GM23338 (cell line): ENCODE results near the gene HNRNPUL2. TPM values are rescaled to one million over a fixed set of nuclear protein-coding genes. Genes with fewer than 3 reads are reported as not detected.
A peak's percentile ranks its signal among the peaks of the same experiment; 100 is the strongest.

Experiments
- ATAC-seq: fragments of 200-7000 bp; cut with Tn5 transposase; 3 replicates; pipeline ENCODE4 v1.9.1; 2020
- DNase-seq: peaks from one replicate; pipeline ENCODE4 v3.0.0-alpha.2; 2015; ENCODE audit warnings: low spot score
- H2AFZ ChIP-seq: fragments of 200-600 bp; sonication (generic); 2 replicates; pipeline ENCODE4 v1.8.0; 2016; ENCODE audit warnings: antibody characterized with exemption, mild to moderate bottlenecking, moderate library complexity
- H3F3A ChIP-seq: fragments of 200-600 bp; sonication (generic); replicated peaks from 2 replicates; pipeline ENCODE4 v1.8.0; 2017; ENCODE audit warnings: antibody characterized with exemption, mixed run types, low read depth
- H3K27ac ChIP-seq: fragments of 200-600 bp; sonication (generic); 2 replicates; pipeline ENCODE4 v1.6.1; 2016; ENCODE audit warnings: low read depth
- H3K27me3 ChIP-seq: fragments of 200-600 bp; sonication (generic); 2 replicates; pipeline ENCODE4 v1.8.0; 2016; ENCODE audit warnings: mild to moderate bottlenecking, mixed run types, moderate library complexity; ENCODE audit not compliant: insufficient read depth
- H3K36me3 ChIP-seq: fragments of 200-600 bp; sonication (generic); 2 replicates; pipeline ENCODE4 v1.8.0; 2016; ENCODE audit warnings: mild to moderate bottlenecking; ENCODE audit not compliant: insufficient read depth
- H3K4me1 ChIP-seq: fragments of 200-600 bp; sonication (generic); 2 replicates; pipeline ENCODE4 v1.8.0; 2016; ENCODE audit warnings: mild to moderate bottlenecking, moderate library complexity; ENCODE audit not compliant: insufficient read depth
- H3K4me2 ChIP-seq: fragments of 200-600 bp; sonication (generic); 2 replicates; pipeline ENCODE4 v1.7.1; 2017; ENCODE audit warnings: mixed run types
- H3K4me3 ChIP-seq: fragments of 200-600 bp; sonication (generic); 2 replicates; pipeline ENCODE4 v1.6.1; 2016; ENCODE audit warnings: mixed run types
- H3K79me2 ChIP-seq: fragments of 200-600 bp; sonication (generic); replicated peaks from 2 replicates; pipeline ENCODE4 v1.8.0; 2017; ENCODE audit warnings: mild to moderate bottlenecking; ENCODE audit not compliant: insufficient read depth
- H3K9me2 ChIP-seq: fragments of 200-600 bp; sonication (generic); 2 replicates; pipeline ENCODE4 v1.8.0; 2017; ENCODE audit not compliant: insufficient read depth
- H4K20me1 ChIP-seq: fragments of 200-600 bp; sonication (generic); replicated peaks from 2 replicates; pipeline ENCODE4 v1.8.0; 2017; ENCODE audit warnings: mild to moderate bottlenecking; ENCODE audit not compliant: insufficient read depth
- H3K27ac Mint-ChIP-seq: 2 replicates; pipeline ENCODE4 v1.8.0; 2020; ENCODE audit warnings: inconsistent platforms, mild to moderate bottlenecking, moderate library complexity, mixed read lengths
- H3K27me3 Mint-ChIP-seq: 3 replicates; pipeline ENCODE4 v1.8.0; 2022; ENCODE audit warnings: low read depth, mild to moderate bottlenecking, moderate library complexity, mixed read lengths, inconsistent platforms; ENCODE audit not compliant: insufficient read depth, poor library complexity
- H3K36me3 Mint-ChIP-seq: 3 replicates; pipeline ENCODE4 v1.8.0; 2021; ENCODE audit warnings: low read depth, mild to moderate bottlenecking, inconsistent platforms, moderate library complexity, mixed read lengths
- H3K4me1 Mint-ChIP-seq: 3 replicates; pipeline ENCODE4 v1.8.0; 2020; ENCODE audit warnings: mild to moderate bottlenecking, inconsistent platforms, mixed read lengths
- H3K4me3 Mint-ChIP-seq: 3 replicates; pipeline ENCODE4 v1.8.0; 2021; ENCODE audit warnings: moderate library complexity, mild to moderate bottlenecking, inconsistent platforms, mixed read lengths
- H3K9me3 Mint-ChIP-seq: 3 replicates; pipeline ENCODE4 v1.8.0; 2020; ENCODE audit warnings: moderate library complexity, mild to moderate bottlenecking, inconsistent platforms, mixed read lengths
- CREB1 ChIP-seq: fragments of 250-450 bp; sonication (Bioruptor Pico); IDR thresholded peaks from 2 replicates; pipeline ENCODE4 v1.5.0; 2020; ENCODE audit warnings: low read depth, mild to moderate bottlenecking, moderate library complexity
- EZH2 ChIP-seq: fragments of 200-600 bp; sonication (generic); IDR thresholded peaks from one replicate; pipeline ENCODE4 v1.8.0; 2017; ENCODE audit warnings: antibody characterized with exemption, mild to moderate bottlenecking, low read depth; ENCODE audit not compliant: unreplicated experiment
- EZH2phosphoT487 ChIP-seq: fragments of 200-600 bp; sonication (generic); IDR thresholded peaks from one replicate; pipeline ENCODE4 v1.8.1; 2018; ENCODE audit warnings: antibody characterized with exemption; ENCODE audit not compliant: unreplicated experiment
- JUNB ChIP-seq: IDR thresholded peaks from one replicate; pipeline ENCODE4 v1.6.1; 2016; ENCODE audit warnings: antibody characterized with exemption; ENCODE audit not compliant: unreplicated experiment
- NANOG ChIP-seq: IDR thresholded peaks from 2 replicates; pipeline ENCODE4 v1.6.1; 2016; ENCODE audit warnings: antibody characterized with exemption, borderline replicate concordance
- POLR2AphosphoS5 ChIP-seq: IDR thresholded peaks from 2 replicates; pipeline ENCODE4 v1.6.1; 2016; ENCODE audit warnings: antibody characterized with exemption, low read depth
- STAT1 ChIP-seq: IDR thresholded peaks from one replicate; pipeline ENCODE4 v1.6.1; 2016; ENCODE audit warnings: antibody characterized with exemption; ENCODE audit not compliant: unreplicated experiment
- ZNF114 ChIP-seq: fragments of 250-450 bp; sonication (Bioruptor Pico); IDR thresholded peaks from 2 replicates; pipeline ENCODE4 v1.5.0; 2020; ENCODE audit warnings: mild to moderate bottlenecking, moderate library complexity
- ZNF331 ChIP-seq: fragments of 250-450 bp; sonication (Bioruptor Pico); IDR thresholded peaks from 2 replicates; pipeline ENCODE4 v1.5.0; 2020; ENCODE audit warnings: low read depth, mild to moderate bottlenecking, moderate library complexity
- polyA plus RNA-seq: library from polyadenylated mRNA; unstranded; fragments of >200 nt; fragmentation: Nextera tagmentation; extraction: Ambion mirVana; gene quantifications from 2 replicates; pipeline ENCODE4 v1.2.1, GENCODE V29; 2016
- total RNA-seq: library from RNA; depleted of rRNA; stranded (reverse); fragments of >200 nt; shearing (Covaris generic); gene quantifications from 2 replicates; pipeline ENCODE4 v1.2.3, GENCODE V29; 2014
- TF ChIP-seq, protein P1 (sequence below): IDR thresholded peaks from 2 replicates; pipeline ENCODE4 v1.6.1; 2016; ENCODE audit warnings: antibody characterized with exemption
- TF ChIP-seq, protein P2 (sequence below): IDR thresholded peaks from one replicate; pipeline ENCODE4 v1.6.1; 2018; ENCODE audit warnings: antibody characterized with exemption; ENCODE audit not compliant: unreplicated experiment
- TF ChIP-seq, protein P3 (sequence below): fragments of 250-450 bp; sonication (Bioruptor Pico); IDR thresholded peaks from 2 replicates; pipeline ENCODE4 v1.5.0; 2020; ENCODE audit warnings: mild to moderate bottlenecking, moderate library complexity
- TF ChIP-seq, protein P4 (sequence below), 2 experiments: fragments of 200-600 bp in 1 of 2; sonication (generic) in 1 of 2; conservative IDR thresholded peaks; 2 replicates each; pipeline versions ENCODE4 v1.5.1 to v1.6.1; 2016 to 2017; ENCODE audit warnings: antibody characterized with exemption in 2 of 2, low read depth in 2 of 2, mild to moderate bottlenecking in 2 of 2, moderate library complexity in 1 of 2

Gene HNRNPUL2
- total and polyA plus RNA-seq, 2 experiments from 2014 or later, result 9.4 to 18.3 TPM

DNA sequence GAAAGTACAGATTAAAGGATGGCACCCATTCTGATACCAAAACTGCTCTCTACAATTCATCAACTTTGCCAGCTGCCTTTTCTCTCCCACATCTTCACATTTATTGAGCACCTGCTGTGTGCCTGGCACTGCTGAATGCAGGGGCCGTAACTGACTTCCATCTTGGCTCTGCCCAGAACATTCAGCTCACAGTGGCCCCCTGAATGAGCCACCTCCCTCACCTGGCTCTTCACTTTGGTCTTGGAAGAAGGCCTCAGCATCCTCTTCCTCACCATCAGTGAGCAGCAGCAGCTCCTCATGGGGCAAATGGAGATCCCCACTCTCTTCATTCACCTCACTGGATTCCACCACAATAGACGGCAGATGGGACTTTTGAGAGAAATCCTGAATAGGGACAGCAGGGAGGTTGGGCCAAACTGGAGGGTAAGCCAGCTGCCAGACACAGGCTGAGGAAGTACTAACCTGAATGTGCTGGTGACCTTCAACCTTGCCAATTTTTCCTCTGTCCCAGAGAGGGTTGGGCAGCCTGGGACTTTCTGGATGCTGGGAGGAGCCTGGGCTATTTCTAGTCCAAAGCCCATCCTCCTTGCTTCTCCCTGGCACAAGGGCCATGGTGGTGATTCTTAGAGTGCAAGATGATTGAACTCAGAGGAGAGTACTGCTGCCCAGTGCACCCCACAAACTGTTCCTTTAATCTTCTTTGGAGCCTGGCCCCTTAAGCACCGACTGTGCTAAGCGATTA, 57.7 kb downstream of the HNRNPUL2 start:
- Histone ChIP-seq H3K9me2 (no peaks in the 10 kb centered on the region), H3K4me3 (no peak overlapping the region; the same call in 1 of the 2 replicates), H3K4me2 (no peak overlapping the region), H2AFZ (no peak overlapping the region), H3K4me1 (peaks cover 31% of the 10 kb centered on the region), H3F3A (peaks cover 54% of the 10 kb centered on the region), H4K20me1 (peaks cover 15% of the 10 kb centered on the region), H3K36me3 (peaks cover 7% of the 10 kb centered on the region), H3K27me3 (no peaks in the 10 kb centered on the region), H3K79me2 (peaks cover 46% of the 10 kb centered on the region), H3K27ac (peak overlapping the region; percentile 92)
- DNase-seq (peak; percentile 47), ATAC-seq (no peak)
- H3K36me3 Mint-ChIP-seq, result peaks cover 54% of the 10 kb centered on the region
- H3K27me3 Mint-ChIP-seq, result peaks cover 27% of the 10 kb centered on the region
- H3K9me3 Mint-ChIP-seq, result no peaks in the 10 kb centered on the region; the same call in none of the 3 replicates
- TF ChIP-seq STAT1 (no peak), ZNF114 (no peak), ZNF331 (no peak), EZH2 (no peak), EZH2phosphoT487 (no peak), NANOG (no peak), JUNB (no peak), POLR2AphosphoS5 (no peak), CREB1 (CRISPR knock-in tag) (no peak)
- TF ChIP-seq, protein P1, sequence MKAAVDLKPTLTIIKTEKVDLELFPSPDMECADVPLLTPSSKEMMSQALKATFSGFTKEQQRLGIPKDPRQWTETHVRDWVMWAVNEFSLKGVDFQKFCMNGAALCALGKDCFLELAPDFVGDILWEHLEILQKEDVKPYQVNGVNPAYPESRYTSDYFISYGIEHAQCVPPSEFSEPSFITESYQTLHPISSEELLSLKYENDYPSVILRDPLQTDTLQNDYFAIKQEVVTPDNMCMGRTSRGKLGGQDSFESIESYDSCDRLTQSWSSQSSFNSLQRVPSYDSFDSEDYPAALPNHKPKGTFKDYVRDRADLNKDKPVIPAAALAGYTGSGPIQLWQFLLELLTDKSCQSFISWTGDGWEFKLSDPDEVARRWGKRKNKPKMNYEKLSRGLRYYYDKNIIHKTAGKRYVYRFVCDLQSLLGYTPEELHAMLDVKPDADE, result no peak
- TF ChIP-seq, protein P2, sequence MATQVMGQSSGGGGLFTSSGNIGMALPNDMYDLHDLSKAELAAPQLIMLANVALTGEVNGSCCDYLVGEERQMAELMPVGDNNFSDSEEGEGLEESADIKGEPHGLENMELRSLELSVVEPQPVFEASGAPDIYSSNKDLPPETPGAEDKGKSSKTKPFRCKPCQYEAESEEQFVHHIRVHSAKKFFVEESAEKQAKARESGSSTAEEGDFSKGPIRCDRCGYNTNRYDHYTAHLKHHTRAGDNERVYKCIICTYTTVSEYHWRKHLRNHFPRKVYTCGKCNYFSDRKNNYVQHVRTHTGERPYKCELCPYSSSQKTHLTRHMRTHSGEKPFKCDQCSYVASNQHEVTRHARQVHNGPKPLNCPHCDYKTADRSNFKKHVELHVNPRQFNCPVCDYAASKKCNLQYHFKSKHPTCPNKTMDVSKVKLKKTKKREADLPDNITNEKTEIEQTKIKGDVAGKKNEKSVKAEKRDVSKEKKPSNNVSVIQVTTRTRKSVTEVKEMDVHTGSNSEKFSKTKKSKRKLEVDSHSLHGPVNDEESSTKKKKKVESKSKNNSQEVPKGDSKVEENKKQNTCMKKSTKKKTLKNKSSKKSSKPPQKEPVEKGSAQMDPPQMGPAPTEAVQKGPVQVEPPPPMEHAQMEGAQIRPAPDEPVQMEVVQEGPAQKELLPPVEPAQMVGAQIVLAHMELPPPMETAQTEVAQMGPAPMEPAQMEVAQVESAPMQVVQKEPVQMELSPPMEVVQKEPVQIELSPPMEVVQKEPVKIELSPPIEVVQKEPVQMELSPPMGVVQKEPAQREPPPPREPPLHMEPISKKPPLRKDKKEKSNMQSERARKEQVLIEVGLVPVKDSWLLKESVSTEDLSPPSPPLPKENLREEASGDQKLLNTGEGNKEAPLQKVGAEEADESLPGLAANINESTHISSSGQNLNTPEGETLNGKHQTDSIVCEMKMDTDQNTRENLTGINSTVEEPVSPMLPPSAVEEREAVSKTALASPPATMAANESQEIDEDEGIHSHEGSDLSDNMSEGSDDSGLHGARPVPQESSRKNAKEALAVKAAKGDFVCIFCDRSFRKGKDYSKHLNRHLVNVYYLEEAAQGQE, result no peak
- TF ChIP-seq, protein P3, sequence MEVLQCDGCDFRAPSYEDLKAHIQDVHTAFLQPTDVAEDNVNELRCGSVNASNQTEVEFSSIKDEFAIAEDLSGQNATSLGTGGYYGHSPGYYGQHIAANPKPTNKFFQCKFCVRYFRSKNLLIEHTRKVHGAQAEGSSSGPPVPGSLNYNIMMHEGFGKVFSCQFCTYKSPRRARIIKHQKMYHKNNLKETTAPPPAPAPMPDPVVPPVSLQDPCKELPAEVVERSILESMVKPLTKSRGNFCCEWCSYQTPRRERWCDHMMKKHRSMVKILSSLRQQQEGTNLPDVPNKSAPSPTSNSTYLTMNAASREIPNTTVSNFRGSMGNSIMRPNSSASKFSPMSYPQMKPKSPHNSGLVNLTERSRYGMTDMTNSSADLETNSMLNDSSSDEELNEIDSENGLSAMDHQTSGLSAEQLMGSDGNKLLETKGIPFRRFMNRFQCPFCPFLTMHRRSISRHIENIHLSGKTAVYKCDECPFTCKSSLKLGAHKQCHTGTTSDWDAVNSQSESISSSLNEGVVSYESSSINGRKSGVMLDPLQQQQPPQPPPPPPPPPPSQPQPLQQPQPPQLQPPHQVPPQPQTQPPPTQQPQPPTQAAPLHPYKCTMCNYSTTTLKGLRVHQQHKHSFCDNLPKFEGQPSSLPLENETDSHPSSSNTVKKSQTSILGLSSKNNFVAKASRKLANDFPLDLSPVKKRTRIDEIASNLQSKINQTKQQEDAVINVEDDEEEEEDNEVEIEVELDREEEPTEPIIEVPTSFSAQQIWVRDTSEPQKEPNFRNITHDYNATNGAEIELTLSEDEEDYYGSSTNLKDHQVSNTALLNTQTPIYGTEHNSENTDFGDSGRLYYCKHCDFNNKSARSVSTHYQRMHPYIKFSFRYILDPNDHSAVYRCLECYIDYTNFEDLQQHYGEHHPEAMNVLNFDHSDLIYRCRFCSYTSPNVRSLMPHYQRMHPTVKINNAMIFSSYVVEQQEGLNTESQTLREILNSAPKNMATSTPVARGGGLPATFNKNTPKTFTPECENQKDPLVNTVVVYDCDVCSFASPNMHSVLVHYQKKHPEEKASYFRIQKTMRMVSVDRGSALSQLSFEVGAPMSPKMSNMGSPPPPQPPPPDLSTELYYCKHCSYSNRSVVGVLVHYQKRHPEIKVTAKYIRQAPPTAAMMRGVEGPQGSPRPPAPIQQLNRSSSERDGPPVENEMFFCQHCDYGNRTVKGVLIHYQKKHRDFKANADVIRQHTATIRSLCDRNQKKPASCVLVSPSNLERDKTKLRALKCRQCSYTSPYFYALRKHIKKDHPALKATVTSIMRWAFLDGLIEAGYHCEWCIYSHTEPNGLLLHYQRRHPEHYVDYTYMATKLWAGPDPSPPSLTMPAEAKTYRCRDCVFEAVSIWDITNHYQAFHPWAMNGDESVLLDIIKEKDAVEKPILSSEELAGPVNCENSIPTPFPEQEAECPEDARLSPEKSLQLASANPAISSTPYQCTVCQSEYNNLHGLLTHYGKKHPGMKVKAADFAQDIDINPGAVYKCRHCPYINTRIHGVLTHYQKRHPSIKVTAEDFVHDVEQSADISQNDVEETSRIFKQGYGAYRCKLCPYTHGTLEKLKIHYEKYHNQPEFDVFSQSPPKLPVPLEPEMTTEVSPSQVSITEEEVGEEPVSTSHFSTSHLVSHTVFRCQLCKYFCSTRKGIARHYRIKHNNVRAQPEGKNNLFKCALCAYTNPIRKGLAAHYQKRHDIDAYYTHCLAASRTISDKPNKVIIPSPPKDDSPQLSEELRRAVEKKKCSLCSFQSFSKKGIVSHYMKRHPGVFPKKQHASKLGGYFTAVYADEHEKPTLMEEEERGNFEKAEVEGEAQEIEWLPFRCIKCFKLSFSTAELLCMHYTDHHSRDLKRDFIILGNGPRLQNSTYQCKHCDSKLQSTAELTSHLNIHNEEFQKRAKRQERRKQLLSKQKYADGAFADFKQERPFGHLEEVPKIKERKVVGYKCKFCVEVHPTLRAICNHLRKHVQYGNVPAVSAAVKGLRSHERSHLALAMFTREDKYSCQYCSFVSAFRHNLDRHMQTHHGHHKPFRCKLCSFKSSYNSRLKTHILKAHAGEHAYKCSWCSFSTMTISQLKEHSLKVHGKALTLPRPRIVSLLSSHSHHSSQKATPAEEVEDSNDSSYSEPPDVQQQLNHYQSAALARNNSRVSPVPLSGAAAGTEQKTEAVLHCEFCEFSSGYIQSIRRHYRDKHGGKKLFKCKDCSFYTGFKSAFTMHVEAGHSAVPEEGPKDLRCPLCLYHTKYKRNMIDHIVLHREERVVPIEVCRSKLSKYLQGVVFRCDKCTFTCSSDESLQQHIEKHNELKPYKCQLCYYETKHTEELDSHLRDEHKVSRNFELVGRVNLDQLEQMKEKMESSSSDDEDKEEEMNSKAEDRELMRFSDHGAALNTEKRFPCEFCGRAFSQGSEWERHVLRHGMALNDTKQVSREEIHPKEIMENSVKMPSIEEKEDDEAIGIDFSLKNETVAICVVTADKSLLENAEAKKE (CRISPR knock-in tag), result no peak
- TF ChIP-seq, protein P4, sequence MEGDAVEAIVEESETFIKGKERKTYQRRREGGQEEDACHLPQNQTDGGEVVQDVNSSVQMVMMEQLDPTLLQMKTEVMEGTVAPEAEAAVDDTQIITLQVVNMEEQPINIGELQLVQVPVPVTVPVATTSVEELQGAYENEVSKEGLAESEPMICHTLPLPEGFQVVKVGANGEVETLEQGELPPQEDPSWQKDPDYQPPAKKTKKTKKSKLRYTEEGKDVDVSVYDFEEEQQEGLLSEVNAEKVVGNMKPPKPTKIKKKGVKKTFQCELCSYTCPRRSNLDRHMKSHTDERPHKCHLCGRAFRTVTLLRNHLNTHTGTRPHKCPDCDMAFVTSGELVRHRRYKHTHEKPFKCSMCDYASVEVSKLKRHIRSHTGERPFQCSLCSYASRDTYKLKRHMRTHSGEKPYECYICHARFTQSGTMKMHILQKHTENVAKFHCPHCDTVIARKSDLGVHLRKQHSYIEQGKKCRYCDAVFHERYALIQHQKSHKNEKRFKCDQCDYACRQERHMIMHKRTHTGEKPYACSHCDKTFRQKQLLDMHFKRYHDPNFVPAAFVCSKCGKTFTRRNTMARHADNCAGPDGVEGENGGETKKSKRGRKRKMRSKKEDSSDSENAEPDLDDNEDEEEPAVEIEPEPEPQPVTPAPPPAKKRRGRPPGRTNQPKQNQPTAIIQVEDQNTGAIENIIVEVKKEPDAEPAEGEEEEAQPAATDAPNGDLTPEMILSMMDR (conservative IDR thresholded peaks at IDR 0.05; ENCODE audit: low read depth in 2 of 2), result no peak
- 0 out of 2 replicates have a peak overlapping the region, but pooled peaks have one; percentile 11 for H3K27ac Mint-ChIP-seq
- peak overlapping the region; percentile 90 for H3K4me3 Mint-ChIP-seq
- peaks cover 17% of the 10 kb centered on the region for H3K4me1 Mint-ChIP-seq
